Choroid plexus epithelial cell (primary cell): ENCODE results near the gene OXER1.

Experiments used
- DNase-seq: peaks from one replicate; pipeline ENCODE4 v3.0.0-alpha.2; 2010; ENCODE audit warnings: low read depth
- H3K4me3 ChIP-seq: 2 replicates; pipeline ENCODE4 v1.5.1; 2011; ENCODE audit warnings: low read depth, mild to moderate bottlenecking, control low read depth, low read length, moderate library complexity
- TF ChIP-seq, protein P1 (sequence below): conservative IDR thresholded peaks from 2 replicates; pipeline ENCODE4 v1.5.1; 2011; ENCODE audit warnings: low read depth, mild to moderate bottlenecking, control low read depth, inconsistent platforms, low read length, moderate library complexity

OXER1 gene

DNA sequence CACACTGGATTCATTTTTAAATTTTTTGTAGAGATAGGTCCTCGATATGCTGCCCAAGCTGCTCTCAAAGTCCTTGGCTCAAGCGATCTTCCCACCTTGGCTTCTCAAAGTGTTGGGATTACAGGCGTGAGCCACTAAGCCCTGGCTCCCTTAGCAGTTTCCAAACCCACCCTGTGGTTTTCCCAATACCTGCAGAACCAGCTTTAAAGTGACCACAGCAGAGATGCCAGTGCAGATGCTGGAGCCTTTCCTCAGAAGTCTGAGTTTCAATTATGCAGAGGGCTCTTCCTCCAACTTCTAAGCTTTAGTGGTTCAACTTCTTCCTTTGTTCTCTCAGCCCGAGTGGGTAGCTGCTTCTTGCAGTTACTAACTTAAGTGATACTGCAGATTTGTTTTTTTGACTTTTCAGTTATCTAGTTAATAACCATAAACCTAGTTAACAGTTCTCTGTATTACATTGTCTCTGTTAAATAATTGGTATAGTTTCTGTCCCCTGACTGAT lies 36.6 kb upstream of the OXER1 start:
- DNase-seq = no peak
- no peak overlapping the region for H3K4me3 ChIP-seq
- TF ChIP-seq, protein P1, sequence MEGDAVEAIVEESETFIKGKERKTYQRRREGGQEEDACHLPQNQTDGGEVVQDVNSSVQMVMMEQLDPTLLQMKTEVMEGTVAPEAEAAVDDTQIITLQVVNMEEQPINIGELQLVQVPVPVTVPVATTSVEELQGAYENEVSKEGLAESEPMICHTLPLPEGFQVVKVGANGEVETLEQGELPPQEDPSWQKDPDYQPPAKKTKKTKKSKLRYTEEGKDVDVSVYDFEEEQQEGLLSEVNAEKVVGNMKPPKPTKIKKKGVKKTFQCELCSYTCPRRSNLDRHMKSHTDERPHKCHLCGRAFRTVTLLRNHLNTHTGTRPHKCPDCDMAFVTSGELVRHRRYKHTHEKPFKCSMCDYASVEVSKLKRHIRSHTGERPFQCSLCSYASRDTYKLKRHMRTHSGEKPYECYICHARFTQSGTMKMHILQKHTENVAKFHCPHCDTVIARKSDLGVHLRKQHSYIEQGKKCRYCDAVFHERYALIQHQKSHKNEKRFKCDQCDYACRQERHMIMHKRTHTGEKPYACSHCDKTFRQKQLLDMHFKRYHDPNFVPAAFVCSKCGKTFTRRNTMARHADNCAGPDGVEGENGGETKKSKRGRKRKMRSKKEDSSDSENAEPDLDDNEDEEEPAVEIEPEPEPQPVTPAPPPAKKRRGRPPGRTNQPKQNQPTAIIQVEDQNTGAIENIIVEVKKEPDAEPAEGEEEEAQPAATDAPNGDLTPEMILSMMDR = no peak

DNA sequence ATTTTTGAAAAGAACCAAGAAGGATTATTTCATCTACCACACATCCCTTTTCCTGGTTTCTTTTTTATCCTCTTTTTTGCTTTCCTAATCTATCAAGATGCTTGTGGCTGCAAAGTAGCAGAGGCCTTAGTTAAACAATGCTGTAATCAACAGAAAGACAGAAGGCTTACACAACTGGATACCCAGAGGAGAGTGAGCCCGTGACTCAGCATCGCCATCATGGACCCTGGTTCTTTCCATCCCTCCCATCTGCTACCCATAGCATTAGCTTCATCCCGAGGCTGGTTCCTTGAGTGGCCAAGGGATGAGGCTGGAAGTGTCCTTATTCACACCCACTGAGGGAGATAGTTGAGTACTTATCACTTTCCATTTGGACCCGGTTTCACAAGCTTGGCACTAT lies 35.9 kb upstream of the OXER1 start:
- no peak overlapping the region for H3K4me3 ChIP-seq
- no peak for DNase-seq
- TF ChIP-seq, protein P1 = no peak

GRCh38 chr2:42797281-42797680 lies 33.3 kb upstream of the OXER1 start:
- TF ChIP-seq, protein P1 = no peak
- no peak overlapping the region for H3K4me3 ChIP-seq
- no peak for DNase-seq

GRCh38 chr2:42796427-42797248 lies 32.7 kb upstream of the OXER1 start:
- no peak overlapping the region for H3K4me3 ChIP-seq
- DNase-seq = no peak
- TF ChIP-seq, protein P1 = no peak

DNA sequence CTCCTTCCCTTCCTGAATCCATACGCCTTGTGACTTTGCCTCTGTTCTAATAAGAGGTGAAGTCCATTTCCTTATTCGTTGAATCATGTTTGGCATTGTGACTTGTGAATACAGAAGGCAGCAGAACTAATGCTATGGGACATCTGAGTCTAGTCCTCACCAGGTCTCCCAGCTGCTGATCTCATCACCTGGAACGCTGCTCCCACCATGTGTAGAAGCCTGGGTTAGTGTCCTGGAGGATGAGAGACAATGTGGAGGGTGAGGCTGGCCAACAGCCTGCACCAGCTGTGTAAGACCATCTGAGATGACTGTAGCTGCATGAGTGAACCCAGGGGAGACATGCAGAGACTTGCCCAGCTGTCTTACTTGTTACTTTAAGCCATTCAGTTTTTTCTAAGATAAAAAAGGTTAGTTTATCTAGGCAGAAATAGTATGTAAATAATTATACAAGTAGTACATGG lies 31.9 kb upstream of the OXER1 start:
- DNase-seq = peak; percentile 31
- TF ChIP-seq, protein P1 = no peak
- H3K4me3 ChIP-seq = no peak overlapping the region

DNA sequence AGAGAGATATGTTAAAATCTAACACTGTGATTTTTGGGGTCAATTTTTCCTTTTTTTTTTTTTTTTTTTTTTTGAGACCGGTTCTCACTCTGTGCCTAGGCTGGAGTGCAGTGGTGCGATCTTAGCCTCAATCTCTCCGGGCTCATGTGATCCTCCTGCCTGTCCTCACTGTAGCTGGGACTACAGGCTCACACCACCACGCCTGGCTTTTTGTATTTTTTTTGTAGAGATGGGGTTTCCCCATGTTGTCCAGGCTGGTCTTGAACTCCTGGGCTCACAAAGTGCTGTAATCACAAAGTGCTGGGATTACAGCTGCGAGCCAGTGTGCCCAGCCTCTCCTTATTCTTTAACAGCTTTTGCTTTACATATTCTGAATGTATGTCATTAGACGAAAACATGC lies 31.3 kb upstream of the OXER1 start:
- no peak overlapping the region for H3K4me3 ChIP-seq
- TF ChIP-seq, protein P1 = no peak
- DNase-seq = no peak
